Mesendoderm (in vitro differentiated cells): ENCODE measurements around the gene SNAP29.

ENCODE experiments used
- DNase-seq: peaks from one replicate; pipeline ENCODE4 v3.0.0; 2013
- H2AK5ac ChIP-seq: 2 replicates; pipeline ENCODE4 v1.6.1; 2013; ENCODE audit warnings: low read length, inconsistent platforms
- H2BK120ac ChIP-seq: 2 replicates; pipeline ENCODE4 v1.6.1; 2013; ENCODE audit warnings: low read depth, mild to moderate bottlenecking, low read length, moderate library complexity, mixed read lengths
- H2BK15ac ChIP-seq: replicated peaks from 2 replicates; pipeline ENCODE4 v1.6.1; 2013; ENCODE audit warnings: low read depth, mild to moderate bottlenecking, moderate library complexity
- H2BK5ac ChIP-seq: 2 replicates; pipeline ENCODE4 v1.6.1; 2013; ENCODE audit warnings: low read length, inconsistent platforms
- H3K18ac ChIP-seq: 2 replicates; pipeline ENCODE4 v1.6.1; 2013; ENCODE audit warnings: mild to moderate bottlenecking, low read length, mixed read lengths
- H3K23ac ChIP-seq: one replicate; pipeline ENCODE4 v1.6.1; 2013; ENCODE audit warnings: low read length
- H3K27ac ChIP-seq: 2 replicates; pipeline ENCODE4 v1.5.1; 2013; ENCODE audit warnings: low read depth, mild to moderate bottlenecking, inconsistent platforms, low read length, moderate library complexity
- H3K27me3 ChIP-seq: 2 replicates; pipeline ENCODE4 v1.6.1; 2013; ENCODE audit warnings: low read length, control low read depth, mild to moderate bottlenecking, inconsistent platforms; ENCODE audit not compliant: insufficient read depth, poor library complexity
- H3K36me3 ChIP-seq: 2 replicates; pipeline ENCODE4 v1.6.1; 2013; ENCODE audit warnings: low read length, inconsistent platforms; ENCODE audit not compliant: control insufficient read depth, insufficient read depth
- H3K4ac ChIP-seq: one replicate; pipeline ENCODE4 v1.6.1; 2013; ENCODE audit warnings: low read depth, mild to moderate bottlenecking, low read length, moderate library complexity
- H3K4me1 ChIP-seq: 2 replicates; pipeline ENCODE4 v1.6.1; 2013; ENCODE audit warnings: low read depth, low read length, inconsistent platforms; ENCODE audit not compliant: control insufficient read depth
- H3K4me2 ChIP-seq: 2 replicates; pipeline ENCODE4 v1.6.1; 2013; ENCODE audit warnings: low read length
- H3K4me3 ChIP-seq: 2 replicates; pipeline ENCODE4 v1.5.1; 2013; ENCODE audit warnings: mild to moderate bottlenecking, low read length
- H3K56ac ChIP-seq: one replicate; pipeline ENCODE4 v1.6.1; 2013; ENCODE audit warnings: low read length
- H3K79me1 ChIP-seq: 2 replicates; pipeline ENCODE4 v1.6.1; 2013; ENCODE audit warnings: low read length, inconsistent platforms
- H3K79me2 ChIP-seq: 2 replicates; pipeline ENCODE4 v1.6.1; 2013; ENCODE audit warnings: mild to moderate bottlenecking, low read length; ENCODE audit not compliant: control insufficient read depth, insufficient read depth
- H3K9ac ChIP-seq: 2 replicates; pipeline ENCODE4 v1.6.1; 2013; ENCODE audit warnings: low read length, inconsistent platforms
- H4K5ac ChIP-seq: one replicate; pipeline ENCODE4 v1.6.1; 2013; ENCODE audit warnings: low read length
- H4K8ac ChIP-seq: one replicate; pipeline ENCODE4 v1.6.1; 2013; ENCODE audit warnings: low read depth, mild to moderate bottlenecking, control low read depth, low read length, moderate library complexity
- WGBS: extraction: QIAGEN DNeasy Blood & Tissue Kit; methylation state at CpG from one replicate; pipeline ENCODE4 v1.1.7; 2013; ENCODE audit warnings: low lambda C conversion rate, missing lambda C conversion rate; ENCODE audit not compliant: insufficient coverage; ENCODE audit errors: extremely low coverage; 5-methylcytosine and 5-hydroxymethylcytosine counted together

Gene SNAP29

DNA sequence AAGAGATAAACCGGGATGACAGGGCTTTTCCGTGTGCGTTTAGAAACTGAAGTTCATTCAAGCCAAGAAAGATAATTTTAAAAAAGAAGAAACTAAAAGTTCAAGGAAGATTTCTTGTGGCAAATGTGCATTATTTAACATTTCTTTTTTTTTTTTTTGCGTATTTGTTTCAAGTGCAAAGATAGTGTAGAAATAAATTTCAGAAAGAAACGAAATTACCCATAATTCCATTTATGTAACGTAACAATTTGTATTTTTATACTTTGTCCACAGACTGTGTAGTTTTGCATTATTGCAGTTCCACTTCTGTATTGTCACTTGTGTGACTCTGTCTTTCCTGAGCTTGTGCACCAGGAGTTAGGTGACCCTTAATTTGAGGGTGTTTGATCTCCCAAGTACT lies 24.0 kb downstream of the SNAP29 start:
- no peak overlapping the region for H2BK120ac ChIP-seq
- no CpG with 5 or more reads among the region's 6 CpGs for WGBS
- H4K5ac ChIP-seq = no peak overlapping the region
- no peak overlapping the region for H2AK5ac ChIP-seq
- H3K23ac ChIP-seq = no peak overlapping the region
- H3K79me2 ChIP-seq = no peaks in the 10 kb centered on the region
- H3K36me3 ChIP-seq = no peaks in the 10 kb centered on the region
- H2BK15ac ChIP-seq = no peak overlapping the region
- H3K56ac ChIP-seq = no peak overlapping the region
- no peak overlapping the region for H3K4ac ChIP-seq
- no peaks in the 10 kb centered on the region for H3K79me1 ChIP-seq
- no peak overlapping the region for H2BK5ac ChIP-seq
- no peaks in the 10 kb centered on the region for H3K4me1 ChIP-seq
- H3K18ac ChIP-seq = no peak overlapping the region
- no peak overlapping the region for H4K8ac ChIP-seq
- no peak overlapping the region for H3K4me3 ChIP-seq
- H3K9ac ChIP-seq = no peak overlapping the region
- no peaks in the 10 kb centered on the region for H3K27me3 ChIP-seq
- H3K4me2 ChIP-seq = no peak overlapping the region
- no peak overlapping the region for H3K27ac ChIP-seq
- DNase-seq = no peak

DNA sequence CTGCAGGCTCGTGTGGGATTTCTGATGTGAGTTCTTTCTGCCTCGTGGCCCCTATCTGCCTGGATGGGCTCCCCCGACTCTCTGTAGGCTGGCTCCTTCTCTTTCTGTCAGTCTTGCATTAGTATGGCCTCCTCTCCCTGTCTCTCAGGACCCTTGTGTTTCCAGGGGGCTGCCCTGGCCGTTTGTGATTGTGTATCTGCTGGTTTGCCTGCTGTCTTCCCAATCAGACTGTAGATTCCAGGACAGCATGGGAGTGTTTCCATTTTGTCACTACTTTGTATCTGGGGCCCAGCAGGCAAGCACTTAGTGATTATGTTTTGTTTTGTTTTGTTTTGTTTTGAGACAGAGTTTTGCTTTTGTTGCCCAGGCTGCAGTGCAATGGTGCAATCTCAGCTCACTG lies 25.6 kb downstream of the SNAP29 start:
- peak; percentile 25 for DNase-seq
- H3K27ac ChIP-seq = no peak overlapping the region
- WGBS = no CpG with 5 or more reads among the region's 4 CpGs

DNA sequence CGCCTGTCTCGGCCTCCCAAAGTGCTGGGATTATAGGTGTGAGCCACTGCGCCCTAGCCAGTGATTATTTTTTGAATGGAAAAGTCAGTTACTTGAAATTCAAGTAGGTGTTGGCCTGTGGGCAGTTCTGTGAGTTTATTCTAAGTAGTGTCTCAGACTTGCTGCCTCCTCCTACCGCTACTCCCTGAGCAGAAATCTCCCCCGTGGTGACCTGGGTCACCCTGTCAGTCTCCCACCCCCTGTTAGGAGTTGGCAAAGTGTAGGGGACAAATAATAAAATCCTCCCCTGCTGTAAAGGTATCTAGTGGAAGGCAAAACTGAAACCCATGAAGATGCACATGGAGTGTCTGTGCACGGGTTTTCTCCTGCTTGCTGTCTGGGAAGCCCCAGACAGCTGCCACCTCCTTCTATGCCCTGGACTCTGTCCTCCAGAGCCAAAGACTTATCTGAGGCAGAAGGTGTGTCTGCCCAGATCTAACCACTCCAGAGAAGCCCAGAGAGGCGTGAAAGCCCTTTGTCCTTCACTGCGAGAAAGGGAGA lies 26.3 kb downstream of the SNAP29 start:
- Histone ChIP-seq H3K36me3 (no peaks in the 10 kb centered on the region), H2BK120ac (no peak overlapping the region), H3K4me3 (no peak overlapping the region), H3K9ac (no peak overlapping the region), H4K8ac (no peak overlapping the region), H2AK5ac (no peak overlapping the region), H2BK15ac (no peak overlapping the region), H3K79me1 (no peaks in the 10 kb centered on the region), H3K4me2 (no peak overlapping the region), H2BK5ac (no peak overlapping the region), H3K27me3 (no peaks in the 10 kb centered on the region), H3K23ac (no peak overlapping the region), H3K4me1 (no peaks in the 10 kb centered on the region), H3K4ac (no peak overlapping the region), H3K56ac (peak overlapping the region; percentile 57), H3K27ac (no peak overlapping the region), H3K18ac (no peak overlapping the region), H3K79me2 (no peaks in the 10 kb centered on the region), H4K5ac (no peak overlapping the region)
- no peak for DNase-seq
- WGBS = no CpG with 5 or more reads among the region's 8 CpGs

More for the DNA sequence above, 25.6 kb downstream of the SNAP29 start:
- Histone ChIP-seq H3K9ac (no peak overlapping the region), H3K4me2 (no peak overlapping the region), H2AK5ac (no peak overlapping the region), H4K5ac (no peak overlapping the region), H3K56ac (no peak overlapping the region), H3K4me1 (no peaks in the 10 kb centered on the region), H2BK5ac (no peak overlapping the region), H2BK120ac (no peak overlapping the region), H3K18ac (no peak overlapping the region), H3K36me3 (no peaks in the 10 kb centered on the region), H3K79me1 (no peaks in the 10 kb centered on the region), H3K4ac (no peak overlapping the region), H3K79me2 (no peaks in the 10 kb centered on the region), H2BK15ac (no peak overlapping the region), H3K23ac (no peak overlapping the region), H3K4me3 (no peak overlapping the region), H4K8ac (no peak overlapping the region), H3K27me3 (no peaks in the 10 kb centered on the region)

DNA sequence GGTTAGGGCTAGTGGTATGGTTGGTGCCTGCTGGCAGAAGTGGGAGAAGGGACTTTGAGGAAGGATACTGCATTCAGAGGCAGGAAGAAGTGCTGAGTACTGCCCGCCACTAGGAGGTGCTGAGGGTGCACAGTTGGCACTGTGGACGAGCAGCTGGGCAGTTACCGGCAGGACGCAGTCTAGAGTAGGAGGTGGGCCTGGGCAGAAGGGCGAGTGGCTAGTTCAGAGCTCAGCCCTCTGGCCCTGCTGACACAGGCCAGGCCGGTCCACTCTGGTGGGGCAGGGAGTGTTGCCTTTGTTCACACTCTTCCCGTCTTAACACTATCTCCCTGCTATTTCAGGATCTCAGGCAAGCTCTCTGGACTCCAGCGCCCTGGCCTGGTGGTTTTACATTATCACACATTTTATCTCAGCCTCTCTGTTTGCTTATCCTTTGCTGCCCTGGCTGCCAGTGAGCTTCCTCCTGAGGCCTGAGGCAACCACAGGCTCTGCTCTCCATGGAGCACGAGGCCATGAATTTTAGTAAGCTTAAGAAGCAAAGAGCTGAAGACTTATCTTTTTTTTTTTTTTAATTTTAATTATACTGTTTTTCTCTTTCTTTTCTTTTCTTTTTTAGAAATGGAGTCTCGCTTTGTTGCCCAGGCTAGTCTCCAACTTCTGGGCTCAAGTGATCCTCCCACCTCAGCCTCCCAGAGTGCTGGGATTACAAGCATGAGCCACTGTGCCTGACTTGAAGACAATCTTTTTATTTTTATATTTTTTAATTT lies 26.9 kb downstream of the SNAP29 start:
- peak; percentile 95 for DNase-seq
- WGBS = no CpG with 5 or more reads among the region's 10 CpGs
- Histone ChIP-seq H3K79me2 (no peaks in the 10 kb centered on the region), H3K4me1 (no peaks in the 10 kb centered on the region), H3K27me3 (no peaks in the 10 kb centered on the region), H3K4me2 (no peak overlapping the region), H2BK120ac (no peak overlapping the region), H4K8ac (no peak overlapping the region), H2BK5ac (no peak overlapping the region), H3K27ac (no peak overlapping the region), H4K5ac (no peak overlapping the region), H3K4me3 (no peak overlapping the region), H3K79me1 (no peaks in the 10 kb centered on the region), H2BK15ac (no peak overlapping the region), H3K23ac (no peak overlapping the region), H3K4ac (no peak overlapping the region), H3K9ac (peak overlapping the region; percentile 35), H3K56ac (peak overlapping the region; percentile 74), H3K18ac (no peak overlapping the region), H2AK5ac (no peak overlapping the region), H3K36me3 (no peaks in the 10 kb centered on the region)

DNA sequence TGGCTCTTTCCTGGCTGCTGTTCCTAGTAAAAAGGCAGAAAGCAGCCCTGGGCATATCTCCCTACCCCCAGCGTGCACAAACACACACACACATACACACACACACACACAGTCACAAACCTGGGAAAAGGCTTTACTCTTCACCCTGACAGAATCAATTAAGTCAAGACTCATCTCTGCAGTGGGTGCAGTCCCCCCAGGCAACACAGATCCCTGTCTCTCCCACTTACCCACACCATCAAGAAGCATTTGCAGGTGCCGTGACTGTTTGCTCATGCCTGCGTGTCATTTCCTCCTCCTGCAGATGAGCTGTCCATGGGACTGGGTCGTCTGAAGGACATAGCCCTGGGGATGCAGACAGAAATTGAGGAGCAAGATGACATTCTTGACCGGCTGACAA lies 28.6 kb downstream of the SNAP29 start:
- Histone ChIP-seq H2AK5ac (no peak overlapping the region), H4K5ac (no peak overlapping the region), H3K56ac (no peak overlapping the region), H2BK5ac (no peak overlapping the region), H3K79me2 (no peaks in the 10 kb centered on the region), H3K79me1 (no peaks in the 10 kb centered on the region), H3K9ac (no peak overlapping the region), H3K36me3 (no peaks in the 10 kb centered on the region), H3K23ac (no peak overlapping the region), H3K18ac (no peak overlapping the region), H3K27me3 (no peaks in the 10 kb centered on the region), H2BK120ac (no peak overlapping the region), H3K27ac (no peak overlapping the region), H3K4me1 (no peaks in the 10 kb centered on the region), H3K4ac (no peak overlapping the region), H3K4me2 (no peak overlapping the region), H3K4me3 (no peak overlapping the region), H4K8ac (no peak overlapping the region), H2BK15ac (no peak overlapping the region)
- WGBS = no CpG with 5 or more reads among the region's 5 CpGs
- no peak for DNase-seq
